Spleen (tissue), 11 donors: ENCODE measurements around the gene SHC4. TPM values are rescaled to one million over a fixed set of nuclear protein-coding genes. Genes with fewer than 3 reads are reported as not detected.

Experiments
- DNase-seq: peaks from one replicate; pipeline ENCODE4 v3.0.0-alpha.2; 2020
- H3K27ac ChIP-seq, 8 donors: fragments of 200-600 bp; sonication (generic) in 7 of 8; 1 replicate in 4 of 8; 2 replicates in 4 of 8; pipeline versions ENCODE4 v1.5.0 to v1.8.0; 2016 to 2021; ENCODE audit warnings: inconsistent platforms in 4 of 8, mild to moderate bottlenecking in 4 of 8, moderate library complexity in 1 of 8
- H3K27me3 ChIP-seq, 7 donors: fragments of 200-600 bp; sonication (generic) in 6 of 7; replicated peaks in 1 of 7; 1 replicate in 4 of 7; 2 replicates in 3 of 7; pipeline versions ENCODE4 v1.5.0 to v1.8.0; 2016 to 2021; ENCODE audit warnings: inconsistent platforms in 3 of 7, mild to moderate bottlenecking in 1 of 7
- H3K36me3 ChIP-seq, 6 donors: fragments of 200-600 bp; sonication (generic) in 5 of 6; 1 replicate in 4 of 6; 2 replicates in 2 of 6; pipeline versions ENCODE4 v1.5.0 to v1.8.0; 2016 to 2021; ENCODE audit warnings: inconsistent platforms in 2 of 6
- H3K4me1 ChIP-seq, 6 donors: fragments of 200-600 bp; sonication (generic) in 5 of 6; 1 replicate in 3 of 6; 2 replicates in 3 of 6; pipeline versions ENCODE4 v1.5.0 to v1.8.0; 2016 to 2021; ENCODE audit warnings: inconsistent platforms in 3 of 6
- H3K4me3 ChIP-seq, 8 donors: fragments of 200-600 bp; sonication (generic) in 7 of 8; 1 replicate in 4 of 8; 2 replicates in 4 of 8; pipeline versions ENCODE4 v1.5.0 to v1.8.0; 2016 to 2021; ENCODE audit warnings: inconsistent platforms in 4 of 8, mild to moderate bottlenecking in 4 of 8, moderate library complexity in 2 of 8
- H3K9me3 ChIP-seq, 8 donors: fragments of 200-600 bp; sonication (generic) in 7 of 8; 1 replicate in 4 of 8; 2 replicates in 4 of 8; pipeline versions ENCODE4 v1.5.0 to v1.8.0; 2016 to 2021; ENCODE audit warnings: inconsistent platforms in 4 of 8
- CTCF ChIP-seq, 11 experiments: fragments of 200-600 bp in 7 of 11; fragments of 450-650 bp in 4 of 11; sonication (generic) in 4 of 11; IDR thresholded peaks in 8 of 11; conservative IDR thresholded peaks in 3 of 11; 1 replicate in 7 of 11; 2 replicates in 4 of 11; pipeline versions ENCODE4 v1.4.0 to v1.8.0; 2016 to 2021; ENCODE audit warnings: antibody characterized with exemption in 11 of 11, inconsistent platforms in 4 of 11, mild to moderate bottlenecking in 1 of 11
- POLR2A ChIP-seq, 3 donors: fragments of 450-650 bp; IDR thresholded peaks; one replicate each; pipeline ENCODE4 v1.5.1; 2017; ENCODE audit warnings: antibody characterized with exemption in 3 of 3, mild to moderate bottlenecking in 1 of 3
- POLR2AphosphoS5 ChIP-seq, 3 donors: sonication (generic); formaldehyde crosslinking; IDR thresholded peaks; one replicate each; pipeline ENCODE4 v1.5.1; 2017; ENCODE audit warnings: antibody characterized with exemption in 3 of 3
- WGBS, 5 donors: extraction: QIAGEN DNeasy Blood & Tissue Kit in 3 of 5; methylation state at CpG; one replicate each; pipeline versions ENCODE4 v1.1.5 to v1.1.7; 2013 to 2018; 5-methylcytosine and 5-hydroxymethylcytosine counted together
- intact Hi-C: fragments of 100-400 bp; cut with DNase I; formaldehyde crosslinking; loops from one replicate; pipeline ENCODE4 v1.15.0; 2023; ENCODE audit warnings: low total_unique reads
- polyA plus RNA-seq, 3 donors: library from polyadenylated mRNA; stranded (reverse); fragments of 200-250 nt; gene quantifications; one replicate each; pipeline ENCODE4 v1.2.1, GENCODE V29; 2013
- total RNA-seq, 7 donors: library from RNA; depleted of rRNA in 3 of 7; stranded (reverse); fragments of >200 nt in 3 of 7; fragmentation: NEBNext Ultra II Directional in 4 of 7; extraction: Animal tissue kit (Norgen Biotek cat#: 25700) in 4 of 7; gene quantifications; one replicate each; pipeline versions ENCODE4 v1.1.0 to v1.2.1, GENCODE V29; 2016 to 2021
- donor health status: healthy with polysubstance abuse.
- donor health status: DM: no; HTN: no; CAD: no; lungs with moderate emphysema.
- donor health status: DM: no; HTN: no; CAD: no.
- donor health status: Bipolar disorder and iron deficiency.
- donor health status: healthy.
- donor health status: DM: no; HTN: no; CAD: no.
- donor health status: DM: yes; HTN: yes; CAD: no.

Gene SHC4
- total and polyA plus RNA-seq, 10 donors: 0.20 to 0.42 (median 0.27) TPM; not detected in 5

GRCh38 chr15:48924528-48925393, 39.0 kb downstream of the SHC4 start:
- Histone ChIP-seq H3K4me3 (no peak overlapping the region), H3K27ac (no peak overlapping the region), H3K4me1 (no peaks in the 10 kb centered on the region), H3K36me3 (no peaks in the 10 kb centered on the region), H3K9me3 (no peaks in the 10 kb centered on the region), H3K27me3 (peaks cover 0 to 9% (median 0%) of the 10 kb centered on the region in 7 donors)
- intact Hi-C loops: no loop called here
- TF ChIP-seq POLR2A (IDR thresholded peaks at IDR 0.05) (no peak), POLR2AphosphoS5 (IDR thresholded peaks at IDR 0.05) (no peak), CTCF (IDR thresholded peaks at IDR 0.05 in 8 of 11, conservative IDR thresholded peaks at IDR 0.05 in 3 of 11) (no peak)
- DNase-seq: no peak
- 81 to 90% (median 85%) methylated on average over 5 of the region's 5 CpGs for WGBS, 5 donors

GRCh38 chr15:48922046-48922445, 41.7 kb downstream of the SHC4 start:
- Histone ChIP-seq H3K4me1 (no peaks in the 10 kb centered on the region), H3K27me3 (peaks cover 0 to 17% (median 0%) of the 10 kb centered on the region in 7 donors), H3K36me3 (no peaks in the 10 kb centered on the region), H3K4me3 (no peak overlapping the region), H3K9me3 (no peaks in the 10 kb centered on the region), H3K27ac (no peak overlapping the region)
- TF ChIP-seq CTCF (IDR thresholded peaks at IDR 0.05 in 8 of 11, conservative IDR thresholded peaks at IDR 0.05 in 3 of 11) (no peak), POLR2AphosphoS5 (IDR thresholded peaks at IDR 0.05) (no peak), POLR2A (IDR thresholded peaks at IDR 0.05) (no peak)
- no peak for DNase-seq
- intact Hi-C loops: no loop called here
- 90 to 98% (median 94%) methylated on average over 2 of the region's 2 CpGs for WGBS, 5 donors

GRCh38 chr15:48916721-48917120, 47.0 kb downstream of the SHC4 start:
- TF ChIP-seq POLR2A (IDR thresholded peaks at IDR 0.05): no peak
- TF ChIP-seq CTCF (IDR thresholded peaks at IDR 0.05 in 8 of 11, conservative IDR thresholded peaks at IDR 0.05 in 3 of 11): no peak
- no peak for TF ChIP-seq POLR2AphosphoS5 (IDR thresholded peaks at IDR 0.05)
- 76 to 94% (median 83%) methylated on average over 3 of the region's 3 CpGs for WGBS, 5 donors
- H3K27me3 ChIP-seq: peaks cover 0 to 8% (median 0%) of the 10 kb centered on the region in 7 donors
- no peaks in the 10 kb centered on the region for H3K9me3 ChIP-seq
- H3K4me1 ChIP-seq: no peaks in the 10 kb centered on the region
- no peak overlapping the region for H3K27ac ChIP-seq
- H3K36me3 ChIP-seq: no peaks in the 10 kb centered on the region
- DNase-seq: no peak
- intact Hi-C loops: no loop called here
- no peak overlapping the region for H3K4me3 ChIP-seq

- TF ChIP-seq POLR2AphosphoS5 (IDR thresholded peaks at IDR 0.05) (no peak), POLR2A (IDR thresholded peaks at IDR 0.05) (no peak), CTCF (IDR thresholded peaks at IDR 0.05 in 8 of 11, conservative IDR thresholded peaks at IDR 0.05 in 3 of 11) (no peak)
- Histone ChIP-seq H3K4me3 (no peak overlapping the region), H3K27ac (no peak overlapping the region), H3K9me3 (no peaks in the 10 kb centered on the region), H3K27me3 (peaks cover 0 to 8% (median 0%) of the 10 kb centered on the region in 7 donors), H3K36me3 (no peaks in the 10 kb centered on the region), H3K4me1 (no peaks in the 10 kb centered on the region)
- WGBS, 5 donors: 69 to 87% (median 78%) methylated on average over 3 of the region's 3 CpGs
- DNase-seq: no peak
- intact Hi-C loops: no loop called here
Measured at GRCh38 chr15:48915861-48916260, 47.9 kb downstream of the SHC4 start.
